GM21619 (cell line): ENCODE data around the gene ODC1.
"Not testable (repeated sequence)": the region's sequence is repeated elsewhere in the genome, so short reads cannot be mapped to it uniquely, and the experiment has no call there.

ENCODE experiments used
- ATAC-seq: cut with Tn5 transposase; IDR thresholded peaks from one replicate; pipeline ENCODE4 v1.9.1; 2021; ENCODE audit not compliant: unreplicated experiment

ODC1 gene

DNA sequence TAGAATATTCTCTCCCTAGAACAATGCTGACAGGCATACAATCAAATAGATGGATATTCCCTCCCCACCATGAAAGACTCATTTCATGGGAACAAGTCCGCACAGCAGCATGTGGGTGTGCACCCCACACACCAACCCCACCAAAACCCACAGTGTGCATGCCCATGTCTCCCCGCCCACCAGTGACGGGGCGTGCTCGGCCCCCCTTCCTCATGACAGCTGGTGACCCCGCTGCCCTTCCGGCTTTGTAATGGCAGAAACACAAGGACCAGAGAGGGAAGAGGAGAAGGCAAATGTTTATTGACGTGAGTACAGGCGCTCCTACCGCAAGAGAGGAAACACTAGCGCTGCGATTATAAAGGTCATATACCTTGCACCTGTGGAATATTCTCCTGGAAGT lies 30.8 kb upstream of the ODC1 start:
- ATAC-seq: no peak

DNA sequence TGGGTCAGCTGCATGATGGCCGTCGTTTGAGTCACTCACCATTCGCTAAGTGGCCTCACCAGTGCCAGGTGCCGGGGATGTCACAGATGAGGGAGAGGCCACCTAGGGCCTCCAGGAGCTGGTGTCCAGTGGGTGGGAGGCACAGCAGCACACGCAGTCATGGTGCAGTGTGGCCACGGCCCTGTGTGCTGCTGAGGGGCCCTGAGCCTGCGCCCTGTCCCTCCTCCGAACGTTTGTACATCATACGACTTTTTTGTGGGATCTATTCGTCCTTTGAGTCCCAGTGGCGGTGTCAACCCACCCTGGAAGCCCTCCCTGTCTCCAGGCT lies 30.1 kb upstream of the ODC1 start:
- no peak for ATAC-seq

DNA sequence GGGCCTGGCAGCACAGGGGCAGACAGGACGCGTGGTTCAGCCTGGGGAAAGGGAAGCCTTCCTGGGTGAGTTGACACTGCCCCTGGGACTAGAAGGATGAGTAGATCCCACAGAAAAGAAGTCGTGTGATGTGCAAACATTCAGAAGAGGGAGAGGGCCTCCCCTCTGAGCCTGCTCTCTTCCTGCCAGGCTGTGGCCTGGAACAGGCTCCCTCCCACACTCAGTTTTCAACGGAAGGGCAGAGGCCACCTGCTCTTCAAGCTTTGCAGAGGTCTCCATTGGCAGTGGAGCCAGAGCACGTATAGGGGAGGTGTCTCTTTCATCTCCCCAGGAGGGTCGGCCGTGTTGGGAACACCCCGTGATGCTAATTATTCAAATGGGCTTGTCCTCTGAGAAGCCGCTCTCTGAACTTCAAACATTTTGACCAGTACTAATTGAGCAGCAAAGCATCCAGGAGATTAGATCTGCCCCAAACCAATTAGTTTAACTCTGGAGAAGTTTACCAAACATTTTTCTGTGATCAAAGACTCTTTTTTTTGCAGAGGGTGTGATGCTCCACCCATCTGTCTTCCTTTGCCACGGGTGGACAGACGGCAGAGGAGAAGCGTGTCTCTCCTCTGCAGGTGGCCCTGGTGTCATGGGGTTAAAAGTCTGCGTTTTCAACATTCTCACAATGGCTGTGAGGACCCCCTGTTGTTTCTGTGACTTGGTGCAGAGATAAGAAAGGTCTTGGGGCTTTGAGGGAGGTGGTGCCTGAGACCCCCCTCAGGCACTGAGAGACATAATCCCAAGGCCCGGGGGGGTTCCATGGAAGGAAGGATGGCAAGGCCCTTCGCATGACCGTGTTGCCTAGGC lies 29.5 kb upstream of the ODC1 start:
- ATAC-seq: no peak

DNA sequence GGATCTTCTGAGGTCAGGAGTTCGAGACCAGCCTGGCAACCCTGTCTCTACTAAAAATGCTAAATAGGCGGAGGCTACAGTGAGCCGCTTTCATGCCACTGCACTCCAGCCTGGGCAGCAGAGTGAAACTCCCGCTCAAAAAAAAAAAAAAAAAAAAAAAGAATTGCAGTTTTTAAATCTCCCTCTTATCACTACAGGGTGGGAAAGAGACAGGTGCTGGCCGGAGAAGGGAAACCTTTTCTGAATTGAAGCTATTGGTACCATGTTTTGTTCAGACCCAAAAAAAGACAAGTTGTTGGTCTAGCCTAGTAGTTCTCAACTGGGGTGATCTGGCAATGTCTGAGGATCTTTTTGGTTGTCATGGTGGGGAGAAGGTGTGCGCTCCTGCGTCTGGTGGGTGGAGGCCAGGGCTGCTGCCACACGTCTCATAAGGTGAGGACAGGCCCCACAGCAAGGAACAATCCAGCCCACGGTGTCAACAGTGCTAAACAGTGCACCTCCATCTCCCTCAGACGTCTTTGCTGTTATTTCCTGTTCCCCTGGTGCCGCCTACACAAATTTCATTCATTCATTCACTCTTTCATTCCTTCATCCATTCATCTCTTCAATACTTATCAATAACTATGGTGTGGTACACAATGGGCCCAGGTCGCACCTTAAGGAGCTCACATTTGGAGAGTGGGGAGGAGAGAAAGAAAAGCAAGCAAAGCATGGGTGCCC lies 28.8 kb upstream of the ODC1 start:
- ATAC-seq: no peak

DNA sequence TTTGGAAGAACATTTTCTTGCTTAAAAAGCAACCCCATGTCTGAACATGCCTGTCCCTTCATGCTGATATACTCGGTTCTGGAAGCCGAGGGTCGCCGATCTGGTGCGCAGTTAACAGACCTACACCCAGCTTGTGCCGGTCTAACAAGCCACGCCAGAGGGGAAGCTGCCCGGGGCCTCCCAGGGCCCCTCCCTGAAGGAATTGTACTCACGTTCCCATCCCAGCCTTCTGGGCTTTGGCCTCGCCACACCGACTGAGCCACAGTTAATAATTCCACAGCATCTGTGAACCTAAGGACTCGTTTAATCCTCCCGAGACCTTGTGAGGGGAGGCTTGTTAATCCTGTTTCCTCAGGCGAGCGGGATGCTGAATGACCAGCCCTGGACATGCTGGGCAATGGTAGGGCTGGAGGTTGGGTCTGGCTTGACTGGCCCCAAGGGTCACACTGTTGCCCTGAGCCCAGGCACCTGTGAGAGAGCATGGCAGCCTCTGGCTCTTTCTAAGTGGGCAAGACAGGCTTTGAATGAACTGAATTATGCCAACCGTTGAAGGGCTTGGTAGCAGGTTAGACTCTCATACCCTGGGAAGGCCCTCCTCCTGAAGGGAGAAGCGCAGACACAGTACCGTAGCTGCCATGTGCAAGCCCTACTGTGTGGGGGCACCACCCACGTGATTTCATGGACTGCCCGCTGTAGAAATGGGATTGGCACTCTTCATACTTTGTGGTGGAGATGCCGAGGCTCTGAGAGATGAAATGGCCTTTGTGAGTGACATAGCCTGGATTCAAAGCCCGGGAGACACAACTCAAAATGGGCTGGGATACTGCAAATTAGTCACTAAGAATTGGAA lies 27.9 kb upstream of the ODC1 start:
- ATAC-seq: no peak

DNA sequence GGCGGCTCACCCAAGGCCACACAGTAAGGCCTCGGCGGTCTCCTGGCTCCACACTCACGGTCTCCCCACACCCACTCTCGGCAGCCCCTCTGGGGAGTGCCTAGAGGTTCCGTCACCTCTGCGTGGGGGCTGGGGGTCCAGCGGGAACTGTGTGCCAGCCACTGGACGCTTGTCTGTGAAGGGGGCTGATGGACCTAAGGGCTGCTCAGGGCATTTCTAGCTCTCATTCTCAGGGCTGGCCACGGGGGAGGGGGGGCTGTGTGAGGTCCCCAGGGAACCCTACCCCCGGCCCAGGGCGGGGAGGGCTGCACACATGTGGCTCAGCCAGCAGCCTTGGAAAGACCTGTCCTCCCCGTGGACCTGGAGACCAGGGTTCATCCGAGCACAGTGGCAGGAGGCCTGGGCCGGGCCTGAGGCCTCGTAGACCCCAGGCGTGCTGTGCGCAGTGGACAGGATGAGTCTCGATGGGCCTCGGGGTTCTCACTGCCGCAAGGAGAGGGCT lies 27.1 kb upstream of the ODC1 start:
- ATAC-seq: no peak

DNA sequence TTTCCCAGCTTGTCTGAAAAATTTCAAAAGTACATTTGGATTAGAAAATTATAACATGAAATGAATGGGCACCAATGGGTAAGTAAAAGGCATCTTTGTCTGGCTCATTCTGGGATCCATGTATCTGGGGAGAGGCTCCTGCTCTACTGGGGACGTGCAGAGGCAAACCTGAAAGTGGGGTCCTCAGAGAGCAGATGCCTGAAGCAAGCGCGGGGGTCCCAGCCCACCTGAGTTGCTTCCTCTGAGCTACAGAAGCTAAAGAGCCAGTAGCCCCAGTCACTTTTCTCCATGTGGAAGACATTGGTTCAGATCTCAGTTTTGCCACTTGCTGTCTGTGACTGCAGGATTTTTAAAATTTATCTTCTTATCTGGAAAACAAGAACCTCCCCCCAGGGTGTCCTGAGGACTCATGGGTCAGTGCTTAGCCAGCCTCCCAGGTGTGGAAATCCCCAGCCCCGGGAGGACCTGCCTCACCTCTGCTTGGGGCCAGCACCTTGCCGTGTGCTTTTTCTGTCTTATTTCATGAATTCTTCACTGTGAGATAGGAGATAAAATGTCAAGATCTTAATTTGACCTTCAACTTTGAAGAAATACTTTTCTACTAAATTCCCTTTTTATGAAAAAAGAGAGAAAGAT lies 25.1 kb upstream of the ODC1 start:
- ATAC-seq: no peak

DNA sequence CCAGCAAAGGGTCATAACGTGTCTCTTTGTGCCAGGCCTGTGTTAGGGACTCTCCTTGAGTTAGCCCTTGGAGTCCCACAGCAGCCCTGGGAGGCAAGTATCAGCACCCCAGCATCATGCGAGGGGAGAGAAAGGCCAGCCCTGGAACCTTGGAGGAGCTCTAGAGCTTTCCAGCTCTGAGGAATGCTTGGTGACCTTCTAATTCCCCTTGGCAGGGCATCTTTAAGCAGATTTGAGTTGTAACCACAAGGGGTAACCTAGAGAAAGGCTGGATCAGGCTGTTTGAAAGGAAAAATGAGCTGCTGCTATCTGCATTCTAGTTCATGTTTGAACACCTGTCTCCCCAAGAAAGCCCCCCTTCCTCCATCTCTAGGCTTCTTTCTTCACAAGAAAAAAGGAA lies 23.8 kb upstream of the ODC1 start:
- ATAC-seq: no peak

DNA sequence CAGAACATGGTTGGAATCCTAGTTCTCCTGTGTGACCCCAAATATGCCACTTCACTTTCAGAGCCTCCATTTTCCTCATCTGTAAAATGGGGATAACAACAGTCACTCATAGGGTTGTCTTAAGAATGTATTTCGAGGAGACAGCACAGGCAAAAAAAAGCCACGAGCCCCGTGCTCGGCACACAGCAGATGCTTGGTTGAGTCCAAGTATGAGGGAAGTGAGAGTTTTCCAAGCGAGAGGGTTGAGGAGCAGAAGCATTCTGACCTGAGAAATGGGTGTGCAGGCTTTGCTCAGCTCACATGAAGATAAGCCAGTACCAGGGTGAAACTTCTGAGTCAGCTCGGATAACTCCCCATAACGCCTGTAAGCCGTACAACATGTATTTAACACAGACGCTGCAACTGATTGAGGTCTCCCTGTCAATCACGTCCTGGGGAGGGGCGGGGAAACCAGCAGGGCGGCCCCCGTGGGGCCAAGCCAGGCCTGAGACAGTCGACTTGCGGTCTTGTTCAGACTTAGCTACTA lies 23.0 kb upstream of the ODC1 start:
- no peak for ATAC-seq

DNA sequence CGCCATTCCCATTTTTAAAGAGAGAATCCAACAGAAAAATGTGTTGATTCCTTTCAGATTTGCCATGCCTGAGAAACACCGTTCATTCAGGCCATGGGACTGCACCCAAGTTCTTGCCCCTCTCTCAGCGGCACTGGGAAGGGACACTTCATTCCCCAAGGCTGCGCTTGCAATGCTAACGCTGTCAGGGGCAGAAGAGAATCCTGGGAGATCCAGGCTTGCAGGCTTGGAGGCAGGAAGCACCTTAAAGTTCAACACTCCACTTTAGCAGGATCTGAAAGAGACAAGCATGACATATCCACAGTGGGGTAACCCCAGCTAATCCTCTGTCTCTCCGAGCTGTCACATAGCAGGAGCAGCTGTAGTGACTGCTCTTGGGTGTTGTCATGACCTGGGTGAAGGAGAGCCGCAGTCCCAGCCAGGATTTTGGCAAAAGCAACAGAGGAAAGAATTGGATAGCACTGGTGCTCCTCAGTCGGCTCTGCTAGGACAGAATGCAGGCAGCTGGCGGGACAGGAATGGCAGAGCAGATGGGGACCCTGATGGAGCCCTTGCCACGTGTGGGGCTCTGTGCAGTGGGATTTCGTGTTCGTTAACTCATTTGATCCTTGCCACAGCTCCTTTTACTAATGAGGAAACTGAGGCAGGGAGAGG lies 22.0 kb upstream of the ODC1 start:
- ATAC-seq: no peak

DNA sequence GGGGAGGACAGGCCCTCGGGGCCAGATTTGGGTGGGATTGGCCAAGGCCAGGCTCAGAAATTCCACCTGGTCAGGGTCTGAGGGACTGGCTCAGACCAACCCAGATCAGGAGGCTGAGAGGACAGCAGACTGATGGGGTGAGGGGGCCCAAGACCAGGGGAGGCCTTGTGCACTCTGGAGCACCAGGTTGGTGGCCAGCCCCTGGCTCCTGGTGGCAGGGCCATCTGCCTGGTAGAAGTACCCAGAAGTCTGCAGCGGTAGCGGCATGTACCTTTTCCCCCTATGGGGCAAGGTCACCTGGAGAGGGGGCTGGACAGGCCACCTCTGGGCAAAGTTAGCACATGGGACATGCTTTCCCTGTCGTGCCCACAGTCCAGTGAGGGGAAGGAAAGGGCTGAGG lies 21.2 kb upstream of the ODC1 start:
- no peak for ATAC-seq

DNA sequence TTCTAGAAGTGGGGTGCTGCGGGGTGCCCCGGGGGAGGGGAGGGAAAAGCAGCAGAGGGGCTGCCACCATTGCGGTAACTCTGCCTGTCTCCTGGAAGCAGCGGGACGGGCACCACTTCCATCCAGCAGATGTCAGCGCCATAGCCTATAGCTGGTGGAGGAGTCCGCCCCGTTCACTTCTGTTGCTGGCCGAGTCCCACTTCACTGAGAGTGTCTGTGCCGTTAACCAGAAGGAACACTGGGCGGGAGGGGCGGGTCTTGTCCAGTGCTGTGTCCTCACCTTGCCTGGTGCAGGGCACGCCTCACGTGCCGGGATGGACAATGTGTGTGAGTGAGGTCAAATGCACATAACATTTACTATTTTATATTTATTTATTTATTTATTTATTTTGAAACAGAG lies 19.3 kb upstream of the ODC1 start:
- ATAC-seq: no peak

DNA sequence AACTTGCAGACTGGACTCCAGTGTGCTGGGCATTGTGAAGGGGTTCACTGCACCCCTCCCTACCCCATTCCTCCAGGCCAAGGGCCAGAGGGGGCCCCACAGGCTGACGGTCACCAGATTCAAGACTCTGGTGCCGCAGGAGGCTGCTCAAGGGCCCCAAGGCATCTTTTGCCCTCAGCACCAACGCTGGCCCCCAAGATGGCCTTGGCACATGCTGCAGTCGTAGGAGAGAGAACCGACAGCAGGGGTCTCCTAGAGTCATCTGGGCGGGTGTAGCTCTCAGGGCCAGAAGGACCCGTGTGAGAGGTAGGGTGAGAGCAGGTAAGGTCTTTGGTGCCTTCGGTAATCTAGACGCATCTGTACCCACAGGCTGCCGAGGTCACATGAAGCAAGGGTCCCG lies 18.7 kb upstream of the ODC1 start:
- ATAC-seq: no peak

DNA sequence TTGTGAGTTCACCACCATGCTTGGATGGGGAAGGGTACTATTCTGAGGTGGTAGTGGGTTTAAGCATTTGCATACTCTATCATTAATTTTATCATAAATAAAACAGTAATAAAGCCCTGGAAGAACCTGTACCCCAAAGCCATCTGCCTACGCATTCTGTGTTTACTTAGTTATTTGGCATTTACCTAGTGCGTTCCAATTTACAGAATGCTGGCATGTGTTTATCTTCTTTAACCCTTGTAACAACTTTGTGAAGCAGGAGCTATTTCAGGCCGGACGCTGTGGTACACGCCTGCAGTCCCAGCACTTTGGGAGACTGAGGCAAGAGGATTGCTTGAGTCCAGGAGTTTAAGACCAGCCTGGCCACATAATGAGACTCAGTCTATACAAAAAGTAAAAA lies 17.8 kb upstream of the ODC1 start:
- ATAC-seq: no peak

DNA sequence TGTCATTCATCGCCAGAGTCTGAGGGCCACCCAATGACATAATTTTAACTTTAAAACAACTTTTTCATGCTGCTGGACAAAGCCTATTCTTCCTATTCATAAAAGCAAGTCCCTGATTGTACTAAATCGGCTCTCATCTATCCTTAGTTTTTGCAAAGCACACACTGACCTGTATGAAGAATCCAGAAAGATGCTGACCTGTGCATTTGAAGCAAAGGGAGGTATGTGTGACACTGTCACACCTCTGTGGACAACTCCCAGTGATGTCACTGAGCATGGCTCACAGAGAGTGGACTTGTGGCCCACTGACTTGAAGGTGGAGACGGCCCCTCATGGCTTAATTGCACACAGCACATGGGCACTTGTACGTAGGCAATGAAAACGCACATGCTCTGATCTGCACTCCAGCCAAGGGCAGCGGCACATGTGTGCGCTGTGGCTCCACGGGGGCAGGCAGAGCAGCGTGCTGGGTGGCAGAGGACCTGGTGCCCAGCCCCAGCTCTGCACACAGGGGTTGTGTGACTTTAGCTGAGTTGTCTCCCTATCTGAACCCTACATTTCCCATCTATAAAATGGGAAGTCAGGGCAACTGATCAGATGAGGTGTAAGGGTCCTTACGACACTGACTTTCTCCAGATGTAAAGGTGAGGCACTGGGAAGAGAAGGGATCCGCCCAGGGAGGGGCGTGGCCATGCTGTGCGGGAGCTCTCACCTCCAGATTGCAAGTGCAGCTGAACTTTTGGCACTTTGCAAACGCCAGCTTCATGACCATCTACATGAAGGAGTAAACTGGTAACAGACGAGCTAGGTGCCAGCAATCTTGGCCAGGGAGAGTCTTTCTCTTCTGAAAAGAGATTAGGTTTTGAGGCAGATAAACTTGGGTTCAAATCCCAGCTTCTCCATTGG lies 14.3 kb upstream of the ODC1 start:
- ATAC-seq: no peak

DNA sequence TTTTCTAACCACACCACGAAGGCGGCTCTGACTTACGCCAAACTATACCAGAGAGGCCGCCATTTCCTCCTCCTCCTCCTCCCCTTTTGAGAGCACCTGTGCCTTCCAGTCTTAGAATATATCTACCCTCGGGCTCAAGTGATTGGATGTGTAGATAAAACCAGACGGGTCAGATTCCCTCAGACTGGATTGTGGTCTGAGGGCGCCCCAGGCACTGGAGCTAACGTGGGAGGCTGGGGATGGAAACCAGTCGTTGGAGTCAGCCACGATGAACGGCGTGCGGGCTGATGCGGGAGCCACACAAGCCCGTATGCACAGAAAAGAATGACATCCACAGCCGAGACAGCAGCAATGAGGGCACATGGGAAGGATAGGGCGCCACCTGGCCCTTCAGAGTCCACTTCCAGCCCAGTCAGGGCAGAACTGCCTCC lies 12.3 kb upstream of the ODC1 start:
- no peak for ATAC-seq

DNA sequence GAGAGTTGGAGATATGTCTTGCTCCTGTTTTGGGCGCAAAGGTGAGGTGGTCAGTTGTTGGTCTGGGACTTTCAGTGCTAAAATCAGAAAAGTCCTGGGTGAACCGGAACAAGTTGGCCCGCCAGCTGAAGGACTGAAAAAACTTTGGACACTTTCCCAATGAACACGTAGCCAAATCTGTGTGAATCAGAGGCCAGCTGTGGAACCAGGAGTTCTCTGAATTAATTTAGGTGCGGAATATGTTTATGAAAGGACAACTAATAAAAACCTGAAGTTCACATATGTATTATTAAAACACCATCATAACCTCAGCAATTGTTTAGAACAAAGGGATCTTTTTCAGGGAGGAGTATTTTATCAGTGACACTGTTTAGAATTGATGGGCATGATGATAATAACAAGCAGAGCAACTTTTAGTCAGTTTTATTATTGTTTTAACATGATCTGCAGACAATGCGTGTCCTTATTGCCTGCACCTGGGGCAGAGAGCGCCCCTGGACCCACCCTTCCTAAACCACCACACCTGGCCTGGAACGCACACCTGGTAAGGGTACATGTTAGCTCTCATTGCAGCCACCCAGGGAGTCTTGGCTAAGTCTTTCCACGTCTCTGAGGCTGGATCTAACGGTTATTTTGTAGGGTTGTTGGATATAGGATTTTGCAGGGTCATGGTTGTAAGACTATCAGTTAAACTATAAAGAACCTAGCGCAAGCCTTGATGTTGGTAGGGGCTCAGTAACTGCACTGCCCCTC lies 9.9 kb upstream of the ODC1 start:
- no peak for ATAC-seq

DNA sequence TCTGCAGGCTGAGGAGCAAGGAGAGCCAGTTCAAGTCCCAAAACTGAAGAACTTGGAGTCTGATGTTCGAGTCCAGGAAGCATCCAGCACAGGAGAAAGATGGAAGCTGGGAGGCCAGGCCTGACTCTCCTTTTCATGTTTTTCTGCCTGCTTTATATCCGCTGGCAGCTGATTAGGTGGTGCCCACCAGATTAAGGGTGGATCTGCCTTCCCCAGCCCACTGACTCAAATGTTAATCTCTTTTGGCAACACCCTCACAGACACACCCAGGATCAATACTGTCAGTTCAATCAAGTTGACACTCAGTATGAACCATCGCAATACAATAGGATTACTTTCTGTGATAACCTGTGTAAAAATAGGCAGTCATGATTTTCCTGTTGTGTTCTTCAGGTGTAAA lies 9.1 kb upstream of the ODC1 start:
- not testable (repeated sequence) for ATAC-seq

DNA sequence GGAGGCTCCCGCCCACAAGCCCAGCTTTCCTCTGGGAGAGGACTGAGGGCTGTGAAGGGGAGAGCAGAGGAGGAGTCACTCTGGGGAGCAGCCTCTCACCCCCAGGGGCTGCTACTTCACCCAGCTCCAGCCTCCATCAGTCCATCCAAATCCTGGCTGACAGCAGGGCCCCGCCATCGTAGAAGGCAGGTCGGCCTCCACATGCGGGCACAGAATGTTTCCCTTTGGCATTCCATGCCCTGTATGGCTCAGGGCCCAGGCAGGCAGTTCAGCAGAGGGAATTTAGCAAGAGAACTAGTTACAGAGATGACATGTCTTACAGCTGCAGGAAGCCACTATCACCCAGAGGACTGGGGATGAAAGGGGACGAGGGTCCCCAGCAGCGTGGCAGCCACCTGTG lies 6.4 kb upstream of the ODC1 start:
- no peak for ATAC-seq
